GM12801 (cell line): ENCODE data around the gene CCDC15.

Source experiments
- CTCF ChIP-seq: IDR thresholded peaks from one replicate; pipeline ENCODE4 v1.5.1; 2011; ENCODE audit warnings: control low read depth; ENCODE audit not compliant: insufficient read length; ENCODE audit errors: extremely low read depth

Gene CCDC15

DNA sequence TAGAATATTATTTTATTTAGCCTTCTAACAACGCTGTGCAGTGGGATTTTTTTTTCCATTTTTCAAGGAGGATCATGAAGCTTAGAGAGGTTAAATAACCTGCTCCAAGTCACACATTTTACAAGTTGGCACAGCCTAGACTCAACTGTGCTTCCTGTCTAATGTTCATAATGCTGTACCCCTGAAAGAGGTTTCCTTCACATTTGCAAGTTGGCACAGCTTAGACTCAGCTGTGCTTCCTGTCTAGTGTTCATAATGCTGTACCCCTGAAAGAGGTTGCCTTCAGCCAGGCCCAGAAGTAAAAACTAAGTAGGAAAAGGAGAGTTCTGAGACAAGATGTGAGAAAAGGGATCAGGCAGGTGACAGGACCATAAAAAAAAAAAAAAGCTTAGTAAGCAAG lies 10.3 kb upstream of the CCDC15 start:
- TF ChIP-seq CTCF = no peak

- TF ChIP-seq CTCF = no peak
Observed at GRCh38 chr11:124944565-124944964, 9.4 kb upstream of the CCDC15 start.

GRCh38 chr11:124945826-124946225 lies 8.2 kb upstream of the CCDC15 start:
- TF ChIP-seq CTCF = no peak

GRCh38 chr11:124946735-124947141 lies 7.3 kb upstream of the CCDC15 start:
- TF ChIP-seq CTCF = no peak

DNA sequence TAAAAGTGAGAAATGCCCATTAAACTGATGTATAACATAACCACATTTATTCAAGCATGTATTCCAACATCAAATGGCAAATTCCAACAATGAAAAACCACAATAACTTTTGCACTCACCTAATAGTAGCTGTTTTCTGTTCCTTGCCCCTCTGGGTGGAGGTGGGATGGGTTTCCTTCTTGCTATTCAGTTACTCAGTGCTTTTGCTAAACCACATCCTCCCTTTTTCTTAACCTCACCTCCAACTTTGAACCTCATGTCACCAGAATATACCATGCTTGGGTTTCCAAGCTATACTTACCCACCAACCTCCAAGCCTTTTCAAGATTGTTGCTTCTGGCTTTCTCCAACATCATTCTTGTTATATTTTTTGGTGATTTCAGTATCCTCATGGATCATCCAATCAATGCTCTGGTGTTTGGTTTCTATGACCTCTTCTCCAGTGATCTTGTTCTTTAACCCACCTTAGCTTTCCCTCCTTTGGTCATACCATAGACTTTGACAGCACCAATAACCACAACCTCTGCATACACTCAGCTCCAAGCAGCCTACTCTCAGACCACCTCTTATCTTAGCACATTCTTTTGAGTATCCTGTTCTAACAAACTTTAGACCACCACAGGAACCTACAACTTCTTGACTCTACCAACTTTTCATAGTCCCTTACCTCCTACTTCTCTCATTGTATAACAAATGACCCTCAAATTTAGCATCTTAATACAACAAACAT lies 3.2 kb upstream of the CCDC15 start:
- TF ChIP-seq CTCF = no peak

GRCh38 chr11:124951341-124951740 lies 2.7 kb upstream of the CCDC15 start:
- no peak for TF ChIP-seq CTCF

DNA sequence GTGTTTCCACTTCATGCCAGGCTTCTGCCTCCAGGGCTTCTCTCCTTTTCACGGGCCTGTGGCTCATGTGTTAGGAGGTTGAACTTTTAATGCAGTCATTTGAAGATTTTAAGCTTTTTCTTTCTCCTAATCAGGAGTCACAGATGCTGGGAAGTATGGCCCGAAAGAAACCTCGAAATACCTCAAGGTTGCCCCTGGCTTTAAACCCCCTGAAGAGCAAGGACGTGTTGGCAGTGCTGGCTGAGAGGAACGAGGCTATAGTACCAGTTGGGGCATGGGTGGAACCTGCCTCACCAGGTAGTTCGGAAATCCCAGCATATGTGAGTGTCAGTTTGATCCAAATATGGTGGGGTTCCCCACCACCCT lies 571 bp downstream of the CCDC15 start:
- no peak for TF ChIP-seq CTCF
